ENCODE results near the gene FLNA. TPM values are rescaled to one million over a fixed set of nuclear protein-coding genes. Genes with fewer than 3 reads are reported as not detected.

The FLNA gene
- total and polyA plus RNA-seq, 10 of the 15 experiments (the other 5 are each of a cell fraction or from before 2014, with no cell fraction given), result 5.1 to 643 (median 171) TPM

DNA sequence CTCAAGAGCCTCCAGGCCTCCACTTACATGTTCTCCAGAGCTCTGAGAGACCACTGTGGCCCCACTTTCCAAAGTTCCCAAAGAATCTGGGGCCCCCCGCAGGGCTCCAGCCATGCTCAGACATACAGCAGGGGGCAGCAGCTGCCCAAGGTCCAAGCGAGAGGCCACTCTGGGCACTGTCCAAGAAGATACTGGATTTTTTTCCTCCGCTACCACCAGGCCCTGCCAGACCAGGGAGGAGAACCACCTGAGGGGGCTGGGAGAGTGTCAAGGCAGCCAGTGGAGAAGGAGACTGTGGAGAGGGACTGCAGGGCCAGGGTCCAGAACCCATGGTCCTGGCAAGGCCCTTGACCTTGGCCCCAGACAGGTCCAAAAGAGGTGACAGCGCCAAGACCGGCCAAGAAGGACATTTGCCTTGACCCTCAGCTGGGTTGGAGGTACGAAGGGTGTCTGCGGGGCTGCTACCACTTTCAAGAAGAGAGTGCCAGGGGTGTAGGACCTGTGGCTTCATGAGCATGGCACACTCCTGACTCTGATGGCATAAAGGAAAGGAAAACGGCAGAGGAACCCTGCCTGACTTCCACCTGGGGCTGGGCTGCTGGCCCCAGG, 10.0 kb upstream of the FLNA start:
- H3K79me2 ChIP-seq (ENCODE audit: control insufficient read depth, insufficient read depth, low read length), result peaks cover 12% of the 10 kb centered on the region
- no TSS peak for BruUV-seq (replicated peaks)
- intact Hi-C loops (cut with micrococcal nuclease; ENCODE audit: unreplicated experiment) (no loop called here), in situ Hi-C loops (cut with MboI) (no loop called here)
- WGBS (ENCODE audit: insufficient coverage, insufficient replicate concordance, low lambda C conversion rate, missing lambda C conversion rate), result 51% methylated on average over 8 of the region's 8 CpGs
- no peaks in the 10 kb centered on the region; a peak in 1 of 4 replicates for H3K36me3 ChIP-seq (ENCODE audit: control insufficient read depth in 2 of 2, insufficient read depth in 2 of 2, low read length in 1 of 2)
- H2AFZ ChIP-seq (ENCODE audit: control insufficient read depth, low read depth, low read length), result no peak overlapping the region
- no peak overlapping the region for H3K27ac ChIP-seq (ENCODE audit: control insufficient read depth, insufficient read depth)
- H3K27me3 ChIP-seq (replicated peaks in 1 of 2; ENCODE audit: control insufficient read depth in 2 of 2, insufficient read depth in 2 of 2, low read length in 1 of 2), result no peaks in the 10 kb centered on the region
- no peaks in the 10 kb centered on the region; the same call in 1 of the 2 replicates for H3K4me1 ChIP-seq (ENCODE audit: control insufficient read depth, insufficient read depth, low read length)
- H4K20me1 ChIP-seq (ENCODE audit: control insufficient read depth, insufficient read depth), result no peaks in the 10 kb centered on the region
- POLR2A ChIA-PET, result interaction anchor here (1.4 kb wide), 1 partner anchor 10 kb away, joined by 6 read pairs; the partner anchor contains the start of gene FLNA
- SMC1A ChIA-PET (ENCODE audit: uncharacterized antibody, unreplicated experiment), result no interaction called here
- TF ChIP-seq CTCF (IDR thresholded peaks at IDR 0.05 in 2 of 3, conservative IDR thresholded peaks at IDR 0.05 in 1 of 3; ENCODE audit: control insufficient read depth in 2 of 3, extremely low read depth in 1 of 3, insufficient read depth in 1 of 3, low read depth in 3 of 3, low read length in 3 of 3) (peak in 1 of 3 experiments; percentile 14; a peak in 1 of 6 replicates), CREB1 (IDR thresholded peaks at IDR 0.05; ENCODE audit: low read depth) (no peak), SIN3A (IDR thresholded peaks at IDR 0.05; ENCODE audit: low read depth, low read length) (no peak), E4F1 (IDR thresholded peaks at IDR 0.05; ENCODE audit: borderline replicate concordance, partially characterized antibody) (no peak)
- DNase-seq (ENCODE audit: low read depth, low spot score) (no peak), FAIRE-seq (no peak), ATAC-seq (no peak)
- H3K9me3 ChIP-seq (replicated peaks; ENCODE audit: control insufficient read depth, insufficient read depth, low read length), result no peaks in the 10 kb centered on the region; the same call in 2 of the 3 replicates
- no peak overlapping the region for H3K4me2 ChIP-seq (ENCODE audit: control insufficient read depth, insufficient read depth)
- no peak overlapping the region for H3K4me3 ChIP-seq
- RAD21 ChIA-PET (ENCODE audit: unreplicated experiment), result interaction anchor here (2.0 kb wide), 1 partner anchor 11 kb away, joined by 10 read pairs; the partner anchor contains the start of gene FLNA
- CTCF ChIA-PET, result no interaction called here
- H3K9ac ChIP-seq (ENCODE audit: control insufficient read depth, insufficient read depth, low read length), result no peak overlapping the region

All from GM12878 (cell line).